ENCODE results near the gene WDFY2.

Gene WDFY2

GRCh38 chr13:51733374-51734298 is 149.4 kb downstream of the WDFY2 start:
- Histone ChIP-seq H3K27ac (ENCODE audit: insufficient read depth, low read length, poor library complexity, severe bottlenecking) (no peak overlapping the region), H3K27me3 (replicated peaks; ENCODE audit: control insufficient read depth, insufficient read depth, low read length, poor library complexity, severe bottlenecking) (no peaks in the 10 kb centered on the region), H3K4me1 (ENCODE audit: control insufficient read depth, insufficient read depth, low read length, poor library complexity, severe bottlenecking) (peaks cover 11% of the 10 kb centered on the region), H3K4me3 (ENCODE audit: insufficient read depth, low read depth, low read length, poor library complexity, severe bottlenecking) (no peak overlapping the region), H3K9me3 (ENCODE audit: control insufficient read depth, low read length) (no peaks in the 10 kb centered on the region), H3K36me3 (ENCODE audit: control insufficient read depth, insufficient read depth, low read length) (peaks cover 14% of the 10 kb centered on the region)
- DNase-seq, result no peak

- H3K4me3 ChIP-seq (ENCODE audit: insufficient read depth, low read depth, low read length, poor library complexity, severe bottlenecking), result no peak overlapping the region
- H3K9me3 ChIP-seq (ENCODE audit: control insufficient read depth, low read length), result no peaks in the 10 kb centered on the region
- H3K27ac ChIP-seq (ENCODE audit: insufficient read depth, low read length, poor library complexity, severe bottlenecking), result no peak overlapping the region
- H3K4me1 ChIP-seq (ENCODE audit: control insufficient read depth, insufficient read depth, low read length, poor library complexity, severe bottlenecking), result peaks cover 11% of the 10 kb centered on the region
- H3K27me3 ChIP-seq (replicated peaks; ENCODE audit: control insufficient read depth, insufficient read depth, low read length, poor library complexity, severe bottlenecking), result no peaks in the 10 kb centered on the region
- H3K36me3 ChIP-seq (ENCODE audit: control insufficient read depth, insufficient read depth, low read length), result peaks cover 19% of the 10 kb centered on the region
- DNase-seq, result no peak
Observed at GRCh38 chr13:51734786-51735185, 150.5 kb downstream of the WDFY2 start.

- DNase-seq, result no peak
- H3K36me3 ChIP-seq (ENCODE audit: control insufficient read depth, insufficient read depth, low read length), result peaks cover 20% of the 10 kb centered on the region
- no peak overlapping the region for H3K4me3 ChIP-seq (ENCODE audit: insufficient read depth, low read depth, low read length, poor library complexity, severe bottlenecking)
- H3K9me3 ChIP-seq (ENCODE audit: control insufficient read depth, low read length), result no peaks in the 10 kb centered on the region
- H3K4me1 ChIP-seq (ENCODE audit: control insufficient read depth, insufficient read depth, low read length, poor library complexity, severe bottlenecking), result no peaks in the 10 kb centered on the region
- H3K27ac ChIP-seq (ENCODE audit: insufficient read depth, low read length, poor library complexity, severe bottlenecking), result no peak overlapping the region
- H3K27me3 ChIP-seq (replicated peaks; ENCODE audit: control insufficient read depth, insufficient read depth, low read length, poor library complexity, severe bottlenecking), result no peaks in the 10 kb centered on the region
Observed at GRCh38 chr13:51737609-51738008, 153.3 kb downstream of the WDFY2 start.

- H3K4me1 ChIP-seq (ENCODE audit: control insufficient read depth, insufficient read depth, low read length, poor library complexity, severe bottlenecking), result no peaks in the 10 kb centered on the region
- no peaks in the 10 kb centered on the region for H3K9me3 ChIP-seq (ENCODE audit: control insufficient read depth, low read length)
- no peak overlapping the region for H3K4me3 ChIP-seq (ENCODE audit: insufficient read depth, low read depth, low read length, poor library complexity, severe bottlenecking)
- peaks cover 20% of the 10 kb centered on the region for H3K36me3 ChIP-seq (ENCODE audit: control insufficient read depth, insufficient read depth, low read length)
- no peak overlapping the region for H3K27ac ChIP-seq (ENCODE audit: insufficient read depth, low read length, poor library complexity, severe bottlenecking)
- no peak for DNase-seq
- no peaks in the 10 kb centered on the region for H3K27me3 ChIP-seq (replicated peaks; ENCODE audit: control insufficient read depth, insufficient read depth, low read length, poor library complexity, severe bottlenecking)
Observed at GRCh38 chr13:51738226-51738905, 154.1 kb downstream of the WDFY2 start.

- H3K27me3 ChIP-seq (replicated peaks; ENCODE audit: control insufficient read depth, insufficient read depth, low read length, poor library complexity, severe bottlenecking), result no peaks in the 10 kb centered on the region
- no peak overlapping the region for H3K27ac ChIP-seq (ENCODE audit: insufficient read depth, low read length, poor library complexity, severe bottlenecking)
- no peak overlapping the region for H3K4me3 ChIP-seq (ENCODE audit: insufficient read depth, low read depth, low read length, poor library complexity, severe bottlenecking)
- peaks cover 20% of the 10 kb centered on the region for H3K36me3 ChIP-seq (ENCODE audit: control insufficient read depth, insufficient read depth, low read length)
- H3K9me3 ChIP-seq (ENCODE audit: control insufficient read depth, low read length), result no peaks in the 10 kb centered on the region
- DNase-seq, result no peak
- no peaks in the 10 kb centered on the region for H3K4me1 ChIP-seq (ENCODE audit: control insufficient read depth, insufficient read depth, low read length, poor library complexity, severe bottlenecking)
Observed at GRCh38 chr13:51739027-51739764, 154.9 kb downstream of the WDFY2 start.

- no peak overlapping the region for H3K27ac ChIP-seq (ENCODE audit: insufficient read depth, low read length, poor library complexity, severe bottlenecking)
- no peaks in the 10 kb centered on the region for H3K27me3 ChIP-seq (replicated peaks; ENCODE audit: control insufficient read depth, insufficient read depth, low read length, poor library complexity, severe bottlenecking)
- H3K36me3 ChIP-seq (ENCODE audit: control insufficient read depth, insufficient read depth, low read length), result peaks cover 24% of the 10 kb centered on the region
- no peak for DNase-seq
- no peaks in the 10 kb centered on the region for H3K9me3 ChIP-seq (ENCODE audit: control insufficient read depth, low read length)
- no peak overlapping the region for H3K4me3 ChIP-seq (ENCODE audit: insufficient read depth, low read depth, low read length, poor library complexity, severe bottlenecking)
- H3K4me1 ChIP-seq (ENCODE audit: control insufficient read depth, insufficient read depth, low read length, poor library complexity, severe bottlenecking), result no peaks in the 10 kb centered on the region
Observed at GRCh38 chr13:51740698-51741097, 156.4 kb downstream of the WDFY2 start.

- no peak for DNase-seq
- peaks cover 26% of the 10 kb centered on the region for H3K36me3 ChIP-seq (ENCODE audit: control insufficient read depth, insufficient read depth, low read length)
- H3K27ac ChIP-seq (ENCODE audit: insufficient read depth, low read length, poor library complexity, severe bottlenecking), result no peak overlapping the region
- no peaks in the 10 kb centered on the region for H3K9me3 ChIP-seq (ENCODE audit: control insufficient read depth, low read length)
- no peak overlapping the region for H3K4me3 ChIP-seq (ENCODE audit: insufficient read depth, low read depth, low read length, poor library complexity, severe bottlenecking)
- H3K27me3 ChIP-seq (replicated peaks; ENCODE audit: control insufficient read depth, insufficient read depth, low read length, poor library complexity, severe bottlenecking), result no peaks in the 10 kb centered on the region
- H3K4me1 ChIP-seq (ENCODE audit: control insufficient read depth, insufficient read depth, low read length, poor library complexity, severe bottlenecking), result no peaks in the 10 kb centered on the region
Observed at GRCh38 chr13:51742031-51742430, 157.8 kb downstream of the WDFY2 start.

GRCh38 chr13:51742611-51743010 is 158.3 kb downstream of the WDFY2 start:
- H3K27me3 ChIP-seq (replicated peaks; ENCODE audit: control insufficient read depth, insufficient read depth, low read length, poor library complexity, severe bottlenecking), result no peaks in the 10 kb centered on the region
- DNase-seq, result no peak
- no peaks in the 10 kb centered on the region for H3K4me1 ChIP-seq (ENCODE audit: control insufficient read depth, insufficient read depth, low read length, poor library complexity, severe bottlenecking)
- H3K27ac ChIP-seq (ENCODE audit: insufficient read depth, low read length, poor library complexity, severe bottlenecking), result no peak overlapping the region
- H3K9me3 ChIP-seq (ENCODE audit: control insufficient read depth, low read length), result no peaks in the 10 kb centered on the region
- H3K4me3 ChIP-seq (ENCODE audit: insufficient read depth, low read depth, low read length, poor library complexity, severe bottlenecking), result no peak overlapping the region
- peaks cover 30% of the 10 kb centered on the region for H3K36me3 ChIP-seq (ENCODE audit: control insufficient read depth, insufficient read depth, low read length)

- DNase-seq, result no peak
- H3K9me3 ChIP-seq (ENCODE audit: control insufficient read depth, low read length), result peaks cover 3% of the 10 kb centered on the region
- H3K27ac ChIP-seq (ENCODE audit: insufficient read depth, low read length, poor library complexity, severe bottlenecking), result no peak overlapping the region
- H3K36me3 ChIP-seq (ENCODE audit: control insufficient read depth, insufficient read depth, low read length), result peaks cover 23% of the 10 kb centered on the region
- H3K4me1 ChIP-seq (ENCODE audit: control insufficient read depth, insufficient read depth, low read length, poor library complexity, severe bottlenecking), result no peaks in the 10 kb centered on the region
- no peaks in the 10 kb centered on the region for H3K27me3 ChIP-seq (replicated peaks; ENCODE audit: control insufficient read depth, insufficient read depth, low read length, poor library complexity, severe bottlenecking)
- H3K4me3 ChIP-seq (ENCODE audit: insufficient read depth, low read depth, low read length, poor library complexity, severe bottlenecking), result no peak overlapping the region
Observed at GRCh38 chr13:51745243-51745642, 161.0 kb downstream of the WDFY2 start.
